A673 (cell line): Measurements from ENCODE around the gene TARBP2. TPM values are rescaled to one million over a fixed set of nuclear protein-coding genes. Genes with fewer than 3 reads are reported as not detected.

Experiments used
- BruUV-seq: library from RNA; stranded (reverse); fragments of 400-500 nt; replicated peaks from 2 replicates; lab custom pipeline; 2021; lab: Mats Ljungman, UMichigan
- CTCF ChIA-PET: fragments of 300-600 bp; sonication (Branson Sonifier 250); formaldehyde crosslinking; loops from one replicate; lab custom pipeline; 2022; ENCODE audit warnings: antibody characterized with exemption; lab: Charles Lee
- POLR2A ChIA-PET: fragments of 300-600 bp; sonication (Branson Sonifier 250); formaldehyde crosslinking; loops from one replicate; lab custom pipeline; 2022; ENCODE audit warnings: antibody characterized with exemption; ENCODE audit not compliant: low non-redundant PET; lab: Charles Lee
- DNase-seq: peaks from one replicate; pipeline ENCODE4 v3.0.0-alpha.2; 2015; ENCODE audit warnings: low spot score
- H3K27ac ChIP-seq: fragments of 200-600 bp; sonication (generic); 2 replicates; pipeline ENCODE4 v1.5.1; 2016; ENCODE audit warnings: mixed run types, low read depth, mild to moderate bottlenecking, mixed read lengths, antibody characterized with exemption, low read length; ENCODE audit not compliant: poor library complexity, severe bottlenecking
- H3K27me3 ChIP-seq: fragments of 200-600 bp; sonication (generic); replicated peaks from 2 replicates; pipeline ENCODE4 v1.6.1; 2017; ENCODE audit warnings: mixed run types, low read depth, mild to moderate bottlenecking, mixed read lengths, antibody characterized with exemption, low read length; ENCODE audit not compliant: insufficient read depth, poor library complexity
- H3K36me3 ChIP-seq: fragments of 200-600 bp; sonication (generic); 2 replicates; pipeline ENCODE4 v1.6.1; 2016; ENCODE audit warnings: mixed run types, mild to moderate bottlenecking, mixed read lengths, antibody characterized with exemption, low read length; ENCODE audit not compliant: insufficient read depth, poor library complexity, severe bottlenecking
- H3K4me1 ChIP-seq: fragments of 200-600 bp; sonication (generic); 2 replicates; pipeline ENCODE4 v1.6.1; 2017; ENCODE audit warnings: mixed run types, mild to moderate bottlenecking, mixed read lengths, antibody characterized with exemption, low read length; ENCODE audit not compliant: insufficient read depth, poor library complexity, severe bottlenecking
- H3K4me3 ChIP-seq: fragments of 200-600 bp; sonication (generic); 2 replicates; pipeline ENCODE4 v1.5.1; 2016; ENCODE audit warnings: low read depth, mixed run types, mild to moderate bottlenecking, mixed read lengths, low read length; ENCODE audit not compliant: poor library complexity, severe bottlenecking
- H3K9me3 ChIP-seq: fragments of 200-600 bp; sonication (generic); 2 replicates; pipeline ENCODE4 v1.6.1; 2016; ENCODE audit warnings: mixed run types, low read depth, mild to moderate bottlenecking, mixed read lengths, antibody characterized with exemption, low read length; ENCODE audit not compliant: poor library complexity, severe bottlenecking
- EZH2 ChIP-seq: fragments of 200-600 bp; sonication (generic); IDR thresholded peaks from 2 replicates; pipeline ENCODE4 v1.6.1; 2017; ENCODE audit warnings: borderline replicate concordance, low read depth, mild to moderate bottlenecking, mixed read lengths, antibody characterized with exemption, low read length; ENCODE audit not compliant: poor library complexity, severe bottlenecking
- intact Hi-C: fragments of 100-400 bp; cut with micrococcal nuclease; formaldehyde crosslinking; loops from one replicate; pipeline ENCODE4 v1.10.0; 2022; ENCODE audit not compliant: unreplicated experiment
- total RNA-seq: library from RNA; stranded (reverse); gene quantifications from 2 replicates; pipeline ENCODE4 v1.2.3, GENCODE V29; 2021
- TF ChIP-seq, protein P1 (sequence below): fragments of 300-800, 200-600 bp; sonication (generic); conservative IDR thresholded peaks from 2 replicates; pipeline ENCODE4 v1.5.1; 2017; ENCODE audit warnings: low read depth, mild to moderate bottlenecking, antibody characterized with exemption, low read length, moderate library complexity, mixed read lengths

TARBP2 gene
- total RNA-seq, 1 experiment from 2014 or later: 70.9 TPM

DNA sequence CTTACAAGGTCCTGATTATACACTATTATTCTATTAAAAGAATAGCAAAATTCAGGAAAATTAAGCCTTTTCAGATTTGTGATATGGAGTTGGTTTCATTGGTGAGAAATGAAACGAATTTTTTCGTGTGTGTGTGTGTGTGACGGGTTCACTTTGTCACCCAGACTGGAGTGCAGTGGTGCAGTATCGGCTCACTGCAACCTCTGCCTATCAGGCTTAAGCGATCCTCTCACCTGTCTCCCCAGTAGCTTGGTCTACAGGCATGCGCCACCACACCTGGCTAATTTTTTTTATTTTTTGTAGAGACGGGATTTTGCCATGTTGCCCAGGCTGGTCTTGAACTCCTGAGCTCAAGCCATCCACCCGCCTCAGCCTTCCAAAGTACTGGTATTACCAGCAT lies 39.5 kb upstream of the TARBP2 start:
- H3K27ac ChIP-seq: no peak overlapping the region
- CTCF ChIA-PET: no interaction called here

DNA sequence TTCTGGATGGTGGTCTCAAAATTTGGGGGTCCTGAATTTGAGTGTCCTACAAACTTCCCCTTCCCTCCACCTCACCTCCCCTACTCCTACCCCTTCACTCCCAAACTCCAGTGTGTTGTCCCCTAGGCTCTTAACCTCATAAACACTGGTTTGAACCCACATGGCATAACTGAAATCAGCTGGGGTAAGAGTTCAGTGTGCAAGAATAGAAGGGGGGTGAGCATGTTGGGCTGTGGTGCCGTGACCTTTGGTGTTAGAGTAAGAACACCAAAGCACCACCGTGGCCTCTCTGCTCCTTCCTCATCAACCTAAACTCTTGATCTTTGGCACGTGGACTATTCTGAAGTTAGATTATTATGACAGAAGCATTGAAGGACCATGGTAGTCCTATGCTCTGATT lies 38.1 kb upstream of the TARBP2 start:
- intact Hi-C loops: loop anchor here (5.0 kb wide), 1 partner anchor 441 kb away; no protein-coding TSS in a partner anchor
- H3K27ac ChIP-seq: no peak overlapping the region
- no peaks in the 10 kb centered on the region for H3K9me3 ChIP-seq
- peaks cover 8% of the 10 kb centered on the region for H3K4me1 ChIP-seq
- TF ChIP-seq, protein P1, sequence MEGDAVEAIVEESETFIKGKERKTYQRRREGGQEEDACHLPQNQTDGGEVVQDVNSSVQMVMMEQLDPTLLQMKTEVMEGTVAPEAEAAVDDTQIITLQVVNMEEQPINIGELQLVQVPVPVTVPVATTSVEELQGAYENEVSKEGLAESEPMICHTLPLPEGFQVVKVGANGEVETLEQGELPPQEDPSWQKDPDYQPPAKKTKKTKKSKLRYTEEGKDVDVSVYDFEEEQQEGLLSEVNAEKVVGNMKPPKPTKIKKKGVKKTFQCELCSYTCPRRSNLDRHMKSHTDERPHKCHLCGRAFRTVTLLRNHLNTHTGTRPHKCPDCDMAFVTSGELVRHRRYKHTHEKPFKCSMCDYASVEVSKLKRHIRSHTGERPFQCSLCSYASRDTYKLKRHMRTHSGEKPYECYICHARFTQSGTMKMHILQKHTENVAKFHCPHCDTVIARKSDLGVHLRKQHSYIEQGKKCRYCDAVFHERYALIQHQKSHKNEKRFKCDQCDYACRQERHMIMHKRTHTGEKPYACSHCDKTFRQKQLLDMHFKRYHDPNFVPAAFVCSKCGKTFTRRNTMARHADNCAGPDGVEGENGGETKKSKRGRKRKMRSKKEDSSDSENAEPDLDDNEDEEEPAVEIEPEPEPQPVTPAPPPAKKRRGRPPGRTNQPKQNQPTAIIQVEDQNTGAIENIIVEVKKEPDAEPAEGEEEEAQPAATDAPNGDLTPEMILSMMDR: no peak
- TF ChIP-seq EZH2: no peak
- peaks cover 99% of the 10 kb centered on the region for H3K36me3 ChIP-seq
- H3K27me3 ChIP-seq: no peaks in the 10 kb centered on the region
- BruUV-seq: no TSS peak
- POLR2A ChIA-PET: no interaction called here
- H3K4me3 ChIP-seq: no peak overlapping the region
- CTCF ChIA-PET: no interaction called here
- no peak for DNase-seq

More for the DNA sequence above, 39.5 kb upstream of the TARBP2 start:
- no TSS peak for BruUV-seq
- no peaks in the 10 kb centered on the region for H3K27me3 ChIP-seq
- no peak overlapping the region for H3K4me3 ChIP-seq
- H3K9me3 ChIP-seq: no peaks in the 10 kb centered on the region
- H3K36me3 ChIP-seq: peaks cover 99% of the 10 kb centered on the region
- intact Hi-C loops: loop anchor here (5.0 kb wide), 1 partner anchor 439 kb away; no protein-coding TSS in a partner anchor
- peaks cover 8% of the 10 kb centered on the region for H3K4me1 ChIP-seq
- POLR2A ChIA-PET: no interaction called here
- DNase-seq: no peak
- TF ChIP-seq EZH2: no peak
- TF ChIP-seq, protein P1: no peak

DNA sequence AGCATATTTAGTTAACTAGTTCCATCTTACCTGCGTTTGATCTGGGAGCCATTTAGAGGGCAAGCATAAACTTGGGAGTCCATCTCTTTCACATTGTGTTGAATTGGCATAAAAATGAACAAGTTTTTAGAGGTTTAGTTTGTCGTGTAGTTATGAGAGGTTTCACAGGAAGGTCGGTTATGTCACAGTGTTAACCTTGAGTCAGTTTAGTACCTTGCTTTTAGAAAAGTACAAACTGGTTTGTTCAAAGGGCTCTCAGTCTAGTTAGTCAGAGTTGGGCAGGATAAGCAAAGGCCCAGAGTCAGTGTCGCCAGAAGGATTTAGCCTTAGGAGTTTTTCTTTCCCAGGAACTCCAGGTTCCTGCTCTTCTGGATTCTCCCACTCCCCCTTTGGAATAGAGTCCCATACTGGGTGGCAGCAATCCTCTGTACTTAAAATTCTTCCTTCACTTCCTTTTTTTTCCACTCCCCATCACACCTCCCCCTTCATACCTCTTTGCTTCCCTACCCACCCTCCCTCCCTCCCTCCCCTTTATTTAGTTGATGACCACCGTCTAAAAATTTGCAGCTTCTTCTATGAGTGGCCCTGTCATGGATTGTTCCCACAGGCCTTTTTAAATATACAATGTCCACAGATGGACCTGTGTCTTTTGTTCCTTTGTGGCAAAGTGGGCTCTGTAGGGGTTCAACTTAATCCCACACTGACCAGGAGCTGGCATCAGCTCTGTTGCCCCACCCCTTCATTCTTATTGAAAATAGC lies 37.1 kb upstream of the TARBP2 start:
- BruUV-seq: no TSS peak
- no peak overlapping the region for H3K27ac ChIP-seq
- H3K27me3 ChIP-seq: no peaks in the 10 kb centered on the region
- ChIA-PET POLR2A (interaction anchor here (0.6 to 0.7 kb wide), 2 partner anchors 18 to 309 kb away, joined by 3 to 6 read pairs; no protein-coding TSS in a partner anchor), CTCF (no interaction called here)
- H3K9me3 ChIP-seq: no peaks in the 10 kb centered on the region
- peaks cover 8% of the 10 kb centered on the region for H3K4me1 ChIP-seq
- peaks cover 99% of the 10 kb centered on the region for H3K36me3 ChIP-seq
- TF ChIP-seq, protein P1: no peak
- TF ChIP-seq EZH2: no peak
- H3K4me3 ChIP-seq: no peak overlapping the region
- intact Hi-C loops: loop anchor here (5.0 kb wide), 1 partner anchor 442 kb away; no protein-coding TSS in a partner anchor
- no peak for DNase-seq
